ENCODE measurements around the gene NOTCH1. TPM values are rescaled to one million over a fixed set of nuclear protein-coding genes. Genes with fewer than 3 reads are reported as not detected.

Gene NOTCH1
- total and polyA plus RNA-seq, 2 of the 13 experiments (the other 11 are each of a cell fraction or from before 2014, with no cell fraction given): 0.09 to 0.35 TPM

GRCh38 chr9:136567651-136568287 is 21.9 kb upstream of the NOTCH1 start (continued):
- TF ChIP-seq ZNF574 (CRISPR knock-in tag; IDR thresholded peaks at IDR 0.05): peak; percentile 62; the same call in 1 of the 2 replicates
- TF ChIP-seq IRX3 (CRISPR knock-in tag; IDR thresholded peaks at IDR 0.05; ENCODE audit: borderline replicate concordance, low read depth): no peak
- TF ChIP-seq SMAD3 (CRISPR knock-in tag; IDR thresholded peaks at IDR 0.05): no peak
- TF ChIP-seq BORCS8-MEF2B (CRISPR knock-in tag; IDR thresholded peaks at IDR 0.05): peak; percentile 65; the same call in 1 of the 2 replicates
- TF ChIP-seq ZNF616 (CRISPR knock-in tag; IDR thresholded peaks at IDR 0.05; ENCODE audit: low read depth): no peak
- TF ChIP-seq NCOA2 (CRISPR knock-in tag; IDR thresholded peaks at IDR 0.05): peak; percentile 42; the same call in 1 of the 2 replicates
- no peak for TF ChIP-seq PAWR (CRISPR knock-in tag; IDR thresholded peaks at IDR 0.05; ENCODE audit: borderline replicate concordance)
- TF ChIP-seq MEF2D (CRISPR knock-in tag; IDR thresholded peaks at IDR 0.05): peak; percentile 75; the same call in 1 of the 2 replicates
- TF ChIP-seq DZIP1 (CRISPR knock-in tag; IDR thresholded peaks at IDR 0.05): no peak
- peak; percentile 90 for TF ChIP-seq FOSL2 (CRISPR knock-in tag; IDR thresholded peaks at IDR 0.05)
- no peak for TF ChIP-seq ADNP (CRISPR knock-in tag; IDR thresholded peaks at IDR 0.05)
- 0 out of 2 replicates have a peak, but pooled peaks have one; percentile 32 for TF ChIP-seq ZNF761 (CRISPR knock-in tag; conservative IDR thresholded peaks at IDR 0.05)
- TF ChIP-seq RBM39 (IDR thresholded peaks at IDR 0.05; ENCODE audit: low read depth, low read length, poor library complexity, severe bottlenecking): no peak
- TF ChIP-seq TEAD2 (CRISPR knock-in tag; IDR thresholded peaks at IDR 0.05): no peak
- TF ChIP-seq, protein P1, sequence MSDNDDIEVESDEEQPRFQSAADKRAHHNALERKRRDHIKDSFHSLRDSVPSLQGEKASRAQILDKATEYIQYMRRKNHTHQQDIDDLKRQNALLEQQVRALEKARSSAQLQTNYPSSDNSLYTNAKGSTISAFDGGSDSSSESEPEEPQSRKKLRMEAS (IDR thresholded peaks at IDR 0.05): peak; percentile 96
- TF ChIP-seq SIN3B (IDR thresholded peaks at IDR 0.05; ENCODE audit: low read length): no peak
- TF ChIP-seq SNAPC2 (CRISPR knock-in tag; IDR thresholded peaks at IDR 0.05): no peak
- no peak for TF ChIP-seq KLF9 (CRISPR knock-in tag; IDR thresholded peaks at IDR 0.05; ENCODE audit: low read depth)
- 0 out of 2 replicates have a peak, but pooled peaks have one; percentile 24 for TF ChIP-seq DRAP1 (CRISPR knock-in tag; IDR thresholded peaks at IDR 0.05)
- no peak for TF ChIP-seq ZNF784 (CRISPR knock-in tag; IDR thresholded peaks at IDR 0.05; ENCODE audit: borderline replicate concordance)
- TF ChIP-seq ZNF230 (CRISPR knock-in tag; IDR thresholded peaks at IDR 0.05): no peak
- peak; percentile 63; the same call in 1 of the 2 replicates for TF ChIP-seq SNAI1 (CRISPR knock-in tag; IDR thresholded peaks at IDR 0.05; ENCODE audit: borderline replicate concordance)
- TF ChIP-seq, protein P2, sequence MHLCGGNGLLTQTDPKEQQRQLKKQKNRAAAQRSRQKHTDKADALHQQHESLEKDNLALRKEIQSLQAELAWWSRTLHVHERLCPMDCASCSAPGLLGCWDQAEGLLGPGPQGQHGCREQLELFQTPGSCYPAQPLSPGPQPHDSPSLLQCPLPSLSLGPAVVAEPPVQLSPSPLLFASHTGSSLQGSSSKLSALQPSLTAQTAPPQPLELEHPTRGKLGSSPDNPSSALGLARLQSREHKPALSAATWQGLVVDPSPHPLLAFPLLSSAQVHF (CRISPR knock-in tag; IDR thresholded peaks at IDR 0.05): 0 out of 2 replicates have a peak, but pooled peaks have one; percentile 42
